ENCODE results near the gene ANKRD23.

DNA sequence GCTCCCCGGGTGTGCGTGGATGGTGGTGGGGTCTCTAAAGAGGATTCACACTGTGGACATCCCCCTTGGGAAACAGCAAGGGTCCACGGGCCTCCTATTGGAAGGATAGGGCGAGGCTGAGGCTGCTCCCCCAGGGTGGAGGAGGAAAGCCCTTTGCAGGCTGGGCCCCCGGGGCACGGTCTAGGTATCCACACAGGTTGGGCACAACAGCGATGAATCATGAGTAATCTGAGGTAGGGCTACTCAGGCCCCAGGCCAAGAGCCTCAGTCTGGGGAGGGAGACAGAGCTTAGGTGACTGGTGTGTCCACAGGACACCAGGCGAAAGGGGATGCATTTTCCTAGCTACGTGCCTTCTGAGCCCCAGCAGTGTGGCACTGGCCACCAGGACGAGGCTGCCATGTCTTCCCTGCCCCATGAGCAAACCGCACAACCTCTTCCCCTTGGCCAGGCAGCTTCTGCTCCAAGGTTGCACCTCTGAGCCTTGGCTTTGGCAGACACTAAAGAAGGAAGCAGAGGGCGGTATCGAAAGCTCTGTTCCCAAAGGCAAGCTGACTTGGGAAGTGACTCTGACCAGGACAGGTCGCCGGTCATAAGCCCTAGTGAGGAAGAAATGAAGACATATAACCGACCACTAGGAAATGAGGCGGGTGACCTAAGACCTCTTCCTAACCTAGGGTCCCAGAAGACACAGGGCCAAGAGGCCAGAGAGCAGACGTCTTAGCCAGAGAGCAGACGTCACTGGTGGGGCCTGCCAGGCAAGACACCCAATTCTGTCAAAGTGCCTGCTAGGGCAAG, 40.7 kb upstream of the ANKRD23 start:
- TF ChIP-seq, protein P1, sequence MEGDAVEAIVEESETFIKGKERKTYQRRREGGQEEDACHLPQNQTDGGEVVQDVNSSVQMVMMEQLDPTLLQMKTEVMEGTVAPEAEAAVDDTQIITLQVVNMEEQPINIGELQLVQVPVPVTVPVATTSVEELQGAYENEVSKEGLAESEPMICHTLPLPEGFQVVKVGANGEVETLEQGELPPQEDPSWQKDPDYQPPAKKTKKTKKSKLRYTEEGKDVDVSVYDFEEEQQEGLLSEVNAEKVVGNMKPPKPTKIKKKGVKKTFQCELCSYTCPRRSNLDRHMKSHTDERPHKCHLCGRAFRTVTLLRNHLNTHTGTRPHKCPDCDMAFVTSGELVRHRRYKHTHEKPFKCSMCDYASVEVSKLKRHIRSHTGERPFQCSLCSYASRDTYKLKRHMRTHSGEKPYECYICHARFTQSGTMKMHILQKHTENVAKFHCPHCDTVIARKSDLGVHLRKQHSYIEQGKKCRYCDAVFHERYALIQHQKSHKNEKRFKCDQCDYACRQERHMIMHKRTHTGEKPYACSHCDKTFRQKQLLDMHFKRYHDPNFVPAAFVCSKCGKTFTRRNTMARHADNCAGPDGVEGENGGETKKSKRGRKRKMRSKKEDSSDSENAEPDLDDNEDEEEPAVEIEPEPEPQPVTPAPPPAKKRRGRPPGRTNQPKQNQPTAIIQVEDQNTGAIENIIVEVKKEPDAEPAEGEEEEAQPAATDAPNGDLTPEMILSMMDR (conservative IDR thresholded peaks at IDR 0.05), result no peak
- TF ChIP-seq ZFX (IDR thresholded peaks at IDR 0.05), result no peak
